Esophagus squamous epithelium (tissue), 5 donors: ENCODE results near the gene GALNT17. TPM values are rescaled to one million over a fixed set of nuclear protein-coding genes. Genes with fewer than 3 reads are reported as not detected.

ENCODE experiments used
- DNase-seq: peaks from one replicate; lab custom pipeline; 2025; lab: John Stamatoyannopoulos, UW
- H3K27ac ChIP-seq, 4 donors: fragments of 200-600 bp; sonication (generic); one replicate each; pipeline ENCODE4 v1.5.1; 2016 to 2019; ENCODE audit warnings: mild to moderate bottlenecking in 1 of 4
- H3K27me3 ChIP-seq, 4 donors: fragments of 200-600 bp; sonication (generic); 1 replicate in 3 of 4; 2 replicates in 1 of 4; pipeline versions ENCODE4 v1.5.1 to v1.6.0; 2017 to 2021; ENCODE audit warnings: antibody characterized with exemption in 1 of 4
- H3K36me3 ChIP-seq, 3 donors: fragments of 200-600 bp; sonication (generic); one replicate each; pipeline ENCODE4 v1.5.1; 2016 to 2019
- H3K4me1 ChIP-seq, 3 donors: fragments of 200-600 bp; sonication (generic); one replicate each; pipeline ENCODE4 v1.5.1; 2017 to 2019
- H3K4me3 ChIP-seq, 4 donors: fragments of 200-600 bp; sonication (generic); 1 replicate in 3 of 4; 2 replicates in 1 of 4; pipeline ENCODE4 v1.5.1; 2016 to 2019; ENCODE audit warnings: mild to moderate bottlenecking in 2 of 4, moderate library complexity in 1 of 4
- H3K9me3 ChIP-seq, 3 donors: fragments of 200-600 bp; sonication (generic); one replicate each; pipeline ENCODE4 v1.5.1; 2016 to 2019
- POLR2A ChIP-seq, 4 donors: fragments of 450-650 bp; IDR thresholded peaks; one replicate each; pipeline ENCODE4 v1.6.1; 2017; ENCODE audit warnings: antibody characterized with exemption in 4 of 4, mild to moderate bottlenecking in 4 of 4, moderate library complexity in 3 of 4
- WGBS, 2 donors: methylation state at CpG; one replicate each; pipeline ENCODE4 v1.1.5; 2018; 5-methylcytosine and 5-hydroxymethylcytosine counted together
- intact Hi-C: fragments of 100-400 bp; cut with DNase I; formaldehyde crosslinking; loops from one replicate; pipeline ENCODE4 v1.15.0; 2022
- total RNA-seq, 4 donors: library from RNA; depleted of rRNA; stranded (reverse); fragments of >200 nt; gene quantifications; one replicate each; pipeline ENCODE4 v1.1.0, GENCODE V29; 2016
- TF ChIP-seq, protein P1 (sequence below), 6 experiments: fragments of 450-650 bp in 4 of 6; fragments of 200-600 bp in 2 of 6; sonication (generic) in 2 of 6; IDR thresholded peaks; one replicate each; pipeline ENCODE4 v1.5.1; 2016 to 2019; ENCODE audit warnings: antibody characterized with exemption in 6 of 6, mild to moderate bottlenecking in 4 of 6, moderate library complexity in 4 of 6
- donor health status: DM: yes; HTN: yes; CAD: no.

GALNT17 gene
- total RNA-seq, 4 donors from 2014 or later, result 1.6 to 22.1 (median 2.5) TPM

DNA sequence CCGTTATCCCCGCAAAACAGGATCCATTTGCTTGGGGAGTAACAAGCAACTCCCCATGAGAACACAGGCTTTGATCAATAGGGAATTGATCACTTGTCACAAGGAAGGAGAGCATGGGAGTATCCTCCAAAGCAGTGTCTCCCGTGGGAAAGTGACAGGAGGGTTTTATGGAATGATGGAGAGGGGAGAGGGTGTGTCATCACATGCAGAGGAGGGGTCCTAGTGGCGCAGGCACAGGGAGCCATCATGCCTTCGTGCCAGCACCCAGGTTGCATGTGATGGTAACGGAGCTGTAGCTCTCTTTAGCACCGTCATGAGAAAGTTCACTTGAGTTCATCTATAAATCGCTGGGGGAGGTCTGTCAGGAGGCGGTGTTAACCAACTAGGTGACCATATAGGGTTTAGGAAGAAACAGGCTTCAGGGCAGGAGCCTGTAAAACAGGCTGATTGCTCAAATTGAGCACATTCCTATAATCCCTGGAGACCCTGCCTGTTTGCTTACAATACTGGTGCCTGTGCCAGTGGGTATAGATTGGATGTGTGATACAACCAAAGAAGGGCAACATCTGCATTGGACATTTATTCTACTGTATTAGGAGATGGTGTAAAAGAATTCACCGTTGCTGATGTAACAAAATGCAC is 428.5 kb downstream of the GALNT17 start:
- intact Hi-C loops, result no loop called here
- H3K27ac ChIP-seq, result no peak overlapping the region
- no peaks in the 10 kb centered on the region for H3K9me3 ChIP-seq
- no peak overlapping the region for H3K4me3 ChIP-seq
- 65 to 69% methylated on average over 8 to 10 of the region's 10 CpGs for whole genome bisulfite sequencing, 2 donors
- no peaks in the 10 kb centered on the region for H3K4me1 ChIP-seq
- DNase-seq, result no peak
- H3K36me3 ChIP-seq, result no peaks in the 10 kb centered on the region
- H3K27me3 ChIP-seq, result no peaks in the 10 kb centered on the region
- TF ChIP-seq POLR2A (IDR thresholded peaks at IDR 0.05), result no peak
- TF ChIP-seq, protein P1, sequence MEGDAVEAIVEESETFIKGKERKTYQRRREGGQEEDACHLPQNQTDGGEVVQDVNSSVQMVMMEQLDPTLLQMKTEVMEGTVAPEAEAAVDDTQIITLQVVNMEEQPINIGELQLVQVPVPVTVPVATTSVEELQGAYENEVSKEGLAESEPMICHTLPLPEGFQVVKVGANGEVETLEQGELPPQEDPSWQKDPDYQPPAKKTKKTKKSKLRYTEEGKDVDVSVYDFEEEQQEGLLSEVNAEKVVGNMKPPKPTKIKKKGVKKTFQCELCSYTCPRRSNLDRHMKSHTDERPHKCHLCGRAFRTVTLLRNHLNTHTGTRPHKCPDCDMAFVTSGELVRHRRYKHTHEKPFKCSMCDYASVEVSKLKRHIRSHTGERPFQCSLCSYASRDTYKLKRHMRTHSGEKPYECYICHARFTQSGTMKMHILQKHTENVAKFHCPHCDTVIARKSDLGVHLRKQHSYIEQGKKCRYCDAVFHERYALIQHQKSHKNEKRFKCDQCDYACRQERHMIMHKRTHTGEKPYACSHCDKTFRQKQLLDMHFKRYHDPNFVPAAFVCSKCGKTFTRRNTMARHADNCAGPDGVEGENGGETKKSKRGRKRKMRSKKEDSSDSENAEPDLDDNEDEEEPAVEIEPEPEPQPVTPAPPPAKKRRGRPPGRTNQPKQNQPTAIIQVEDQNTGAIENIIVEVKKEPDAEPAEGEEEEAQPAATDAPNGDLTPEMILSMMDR (IDR thresholded peaks at IDR 0.05), result no peak

DNA sequence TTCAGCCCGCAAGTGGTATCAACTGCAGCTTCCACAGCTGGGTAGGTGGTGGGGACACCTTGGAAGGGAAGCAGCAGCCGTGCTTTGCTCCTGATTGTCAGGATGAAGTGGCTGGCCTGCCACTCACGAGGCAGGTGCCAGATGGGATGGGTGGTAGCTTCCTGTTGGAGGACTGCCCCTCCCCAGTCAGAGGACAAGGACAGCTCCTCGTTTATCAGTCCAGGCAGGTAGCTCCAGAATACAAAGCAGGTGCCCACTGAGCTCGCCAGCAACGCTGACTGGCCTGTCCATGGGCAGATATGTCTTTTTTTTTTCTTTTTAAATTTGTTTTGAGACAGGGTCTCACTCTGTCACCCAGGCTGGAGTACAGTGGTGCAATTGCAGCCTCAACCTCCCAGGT is 431.3 kb downstream of the GALNT17 start:
- no peaks in the 10 kb centered on the region for H3K9me3 ChIP-seq
- H3K27ac ChIP-seq, result no peak overlapping the region
- DNase-seq, result no peak
- TF ChIP-seq, protein P1 (IDR thresholded peaks at IDR 0.05), result no peak
- no peak for TF ChIP-seq POLR2A (IDR thresholded peaks at IDR 0.05)
- intact Hi-C loops, result no loop called here
- H3K4me1 ChIP-seq, result no peaks in the 10 kb centered on the region
- H3K36me3 ChIP-seq, result no peaks in the 10 kb centered on the region
- no peaks in the 10 kb centered on the region for H3K27me3 ChIP-seq
- no peak overlapping the region for H3K4me3 ChIP-seq
- 68 to 69% methylated on average over 4 to 5 of the region's 6 CpGs for WGBS, 2 donors

DNA sequence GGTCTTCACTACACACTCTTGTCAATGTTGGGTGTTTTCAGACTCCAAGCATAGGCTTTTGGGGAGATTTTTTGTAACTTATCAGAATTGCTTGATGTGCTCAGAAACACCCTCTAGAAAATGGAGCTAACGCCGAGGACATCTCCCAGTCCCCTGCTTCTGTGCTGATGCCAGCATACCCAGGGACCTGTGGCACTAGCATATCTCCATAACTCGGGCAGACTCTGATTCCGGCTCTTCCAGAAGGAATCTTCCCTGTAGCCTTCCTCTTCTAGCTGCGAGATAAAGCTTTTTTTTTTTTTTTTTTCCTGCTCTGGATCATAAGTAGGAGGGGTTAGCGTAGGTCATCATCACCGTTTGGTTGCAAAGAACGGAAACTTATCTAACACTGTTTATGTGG is 434.4 kb downstream of the GALNT17 start:
- H3K4me3 ChIP-seq, result no peak overlapping the region
- H3K4me1 ChIP-seq, result no peaks in the 10 kb centered on the region
- no peaks in the 10 kb centered on the region for H3K36me3 ChIP-seq
- TF ChIP-seq, protein P1 (IDR thresholded peaks at IDR 0.05), result no peak
- 73 to 81% methylated on average over 6 of the region's 8 CpGs for WGBS, 2 donors
- no peak overlapping the region for H3K27ac ChIP-seq
- intact Hi-C loops, result no loop called here
- DNase-seq, result no peak
- H3K27me3 ChIP-seq, result no peaks in the 10 kb centered on the region
- H3K9me3 ChIP-seq, result no peaks in the 10 kb centered on the region

DNA sequence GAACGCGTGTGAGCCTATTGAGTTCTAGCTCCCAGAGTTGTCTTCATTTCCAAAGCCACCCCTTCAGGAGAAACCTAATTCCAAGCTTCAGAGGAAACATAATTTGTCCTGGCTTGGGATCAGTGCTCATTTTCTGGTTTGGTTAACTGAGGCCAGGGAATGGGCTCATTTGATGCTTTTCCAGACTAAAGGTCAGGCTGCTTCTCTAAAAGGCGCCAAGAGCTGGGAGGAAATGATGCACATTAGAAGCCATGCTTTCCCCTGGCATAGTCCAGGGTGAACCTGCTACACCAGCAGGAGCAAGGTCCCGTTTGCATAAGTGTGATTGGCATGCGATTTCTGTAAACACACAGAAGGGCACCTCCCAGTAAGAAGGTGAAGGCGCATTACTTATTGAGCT is 435.0 kb downstream of the GALNT17 start:
- Histone ChIP-seq H3K36me3 (no peaks in the 10 kb centered on the region), H3K4me3 (no peak overlapping the region), H3K4me1 (no peaks in the 10 kb centered on the region), H3K9me3 (no peaks in the 10 kb centered on the region), H3K27ac (no peak overlapping the region), H3K27me3 (no peaks in the 10 kb centered on the region)
- 84 to 85% methylated on average over 4 of the region's 6 CpGs for WGBS, 2 donors
- DNase-seq, result no peak
- no peak for TF ChIP-seq POLR2A (IDR thresholded peaks at IDR 0.05)
- TF ChIP-seq, protein P1 (IDR thresholded peaks at IDR 0.05), result no peak
- intact Hi-C loops, result no loop called here

DNA sequence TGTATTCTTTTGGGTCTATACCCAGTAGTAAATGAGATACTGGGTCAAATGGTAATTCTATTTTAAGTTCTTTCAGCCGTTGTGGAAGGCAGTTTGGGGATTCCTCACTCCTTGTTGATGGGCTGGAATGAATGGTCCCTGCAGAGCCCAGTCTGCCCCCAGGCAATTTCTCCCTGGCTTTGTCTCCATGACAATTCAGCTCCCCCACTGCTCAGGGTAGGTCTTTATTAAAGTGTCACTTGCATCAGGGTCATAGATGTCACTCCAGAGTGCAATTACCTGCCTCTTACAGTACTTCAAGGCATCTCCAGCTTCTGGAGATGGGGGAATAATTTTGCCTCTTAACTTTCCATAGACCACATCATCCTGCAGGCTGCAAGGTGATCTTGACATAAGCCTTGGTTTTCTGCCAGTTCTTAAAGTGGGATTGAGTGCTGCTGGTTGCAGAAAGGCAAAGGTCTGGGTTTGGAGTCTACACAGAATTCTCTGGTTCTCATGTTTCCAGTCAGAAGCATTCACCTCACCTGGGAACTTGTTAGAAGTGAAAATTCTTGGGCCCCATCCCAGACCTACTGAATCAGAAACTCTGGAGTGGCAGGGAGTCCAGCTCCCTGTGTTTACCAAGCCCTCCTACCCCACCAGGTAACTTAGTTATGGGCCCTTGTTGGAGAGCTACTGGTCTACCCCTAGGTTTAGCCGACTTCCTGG is 442.4 kb downstream of the GALNT17 start:
- WGBS, 2 donors, result 56 to 67% methylated on average over 2 of the region's 2 CpGs
- Histone ChIP-seq H3K4me3 (no peak overlapping the region), H3K27ac (no peak overlapping the region), H3K36me3 (no peaks in the 10 kb centered on the region), H3K27me3 (no peaks in the 10 kb centered on the region), H3K4me1 (no peaks in the 10 kb centered on the region), H3K9me3 (no peaks in the 10 kb centered on the region)
- TF ChIP-seq POLR2A (IDR thresholded peaks at IDR 0.05), result no peak
- TF ChIP-seq, protein P1 (IDR thresholded peaks at IDR 0.05), result no peak
- no peak for DNase-seq
- intact Hi-C loops, result no loop called here
